HG03095 (cell line): ENCODE results near the gene LRRC73.
"Not testable (repeated sequence)": the region's sequence is repeated elsewhere in the genome, so short reads cannot be mapped to it uniquely, and the experiment has no call there.

Experiments
- ATAC-seq: cut with Tn5 transposase; IDR thresholded peaks from one replicate; pipeline ENCODE4 v1.9.1; 2021; ENCODE audit warnings: moderate library complexity; ENCODE audit not compliant: unreplicated experiment

LRRC73 gene, protein sequence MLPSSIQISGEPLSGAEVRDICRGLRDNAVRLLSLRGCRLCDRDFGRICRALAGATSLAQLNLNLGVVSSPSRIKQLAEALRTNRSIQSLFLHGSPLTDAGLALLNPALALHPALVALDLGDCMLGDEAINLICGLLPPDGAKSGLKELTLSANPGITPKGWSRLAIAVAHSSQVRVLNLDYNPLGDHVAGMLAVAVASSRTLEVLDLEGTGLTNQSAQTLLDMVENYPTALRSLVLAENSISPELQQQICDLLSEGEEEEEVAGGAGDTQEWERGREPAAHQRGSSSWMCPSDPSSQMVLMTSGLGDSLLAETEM

GRCh38 chr6:43509984-43510826 is at the start of gene LRRC73:
TSS of gene LRRC73 (minus strand) at chr6:43510346. CDS start at chr6:43509785, 561 bp downstream.
- ATAC-seq, result peak; percentile 45

DNA sequence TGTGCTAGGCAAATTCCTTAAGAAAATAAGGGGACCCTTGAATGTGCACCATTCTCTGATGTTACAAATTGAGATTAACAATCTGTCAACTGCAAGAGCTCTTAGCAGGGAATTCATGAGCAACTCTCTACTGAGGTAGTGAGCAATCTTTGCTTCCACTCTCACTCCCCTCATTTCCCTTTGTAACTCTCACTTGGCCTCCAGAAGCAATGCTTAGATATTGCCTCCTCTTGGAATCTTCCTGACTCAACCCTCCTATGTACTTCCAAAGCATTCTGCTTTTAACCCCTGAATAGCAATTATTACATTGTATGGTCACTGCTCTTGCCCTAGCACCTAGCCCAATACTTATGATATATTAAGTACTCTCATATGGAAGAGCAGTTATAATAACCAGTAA is 49.2 kb upstream of the LRRC73 start:
- no peak for ATAC-seq

DNA sequence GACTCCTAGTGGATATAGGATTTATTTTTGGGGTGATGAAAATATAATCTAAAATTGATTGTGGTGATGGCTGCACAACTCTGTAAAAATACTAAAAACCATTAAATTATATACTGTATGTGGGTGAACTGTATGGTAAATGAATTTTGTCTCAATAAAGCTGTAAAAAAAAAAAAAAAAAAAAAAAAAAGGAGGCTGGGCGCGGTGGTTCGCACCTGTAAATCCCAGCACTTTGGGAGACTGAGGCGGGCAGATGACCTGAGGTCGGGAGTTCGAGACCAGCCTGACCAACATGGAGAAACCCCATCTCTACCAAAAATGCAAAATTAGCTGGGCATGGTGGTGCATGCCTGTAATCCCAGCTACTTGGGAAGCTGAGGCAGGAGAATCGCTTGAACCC is 47.5 kb upstream of the LRRC73 start:
- ATAC-seq, result not testable (repeated sequence)

GRCh38 chr6:43547222-43547621 is 37.1 kb upstream of the LRRC73 start:
- no peak for ATAC-seq

GRCh38 chr6:43544461-43544860 is 34.3 kb upstream of the LRRC73 start:
- ATAC-seq, result no peak

GRCh38 chr6:43541774-43542471 is 31.8 kb upstream of the LRRC73 start:
- no peak for ATAC-seq

- ATAC-seq, result no peak
Measured at GRCh38 chr6:43540507-43540906, 30.4 kb upstream of the LRRC73 start.

DNA sequence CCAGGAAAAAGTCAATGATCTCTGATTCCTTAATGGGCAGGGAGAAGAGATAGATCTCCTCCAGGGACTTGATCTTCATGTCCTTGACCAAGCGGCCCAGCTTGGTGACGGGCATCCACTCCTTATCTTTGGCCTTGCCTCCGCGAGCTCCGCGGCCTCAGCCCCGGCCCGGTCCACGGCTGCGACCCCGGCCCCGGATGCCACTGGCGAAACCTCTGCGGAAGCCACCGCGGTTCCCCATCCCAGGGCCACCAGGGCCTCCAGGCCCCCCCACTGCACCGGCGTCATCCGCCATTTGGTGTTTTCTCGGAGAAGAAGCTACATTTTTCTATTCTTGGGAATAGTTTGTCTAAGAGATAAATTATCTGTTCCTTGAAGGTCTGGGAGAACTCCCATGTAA is 29.3 kb upstream of the LRRC73 start:
- ATAC-seq, result not testable (repeated sequence)

DNA sequence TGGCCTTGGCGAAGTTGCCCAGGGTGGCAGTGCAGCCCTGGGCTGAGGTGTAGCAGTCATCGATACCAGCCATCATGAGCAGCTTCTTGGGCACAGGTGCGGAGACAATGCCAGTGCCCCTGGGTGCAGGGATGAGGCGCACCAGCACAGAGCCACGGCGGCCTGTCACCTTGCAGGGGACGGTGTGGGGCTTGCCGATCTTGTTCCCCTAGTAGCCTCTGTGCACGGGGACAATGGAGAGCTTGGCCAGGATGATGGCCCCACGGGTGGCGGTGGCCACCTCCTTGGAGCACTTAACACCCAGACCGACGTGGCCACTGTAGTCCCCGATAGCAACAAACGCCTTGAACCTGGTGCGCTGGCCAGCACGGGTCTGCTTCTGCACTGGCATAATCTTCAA is 28.8 kb upstream of the LRRC73 start:
- ATAC-seq, result not testable (repeated sequence)

GRCh38 chr6:43532201-43532600 is 22.1 kb upstream of the LRRC73 start:
- ATAC-seq, result no peak

DNA sequence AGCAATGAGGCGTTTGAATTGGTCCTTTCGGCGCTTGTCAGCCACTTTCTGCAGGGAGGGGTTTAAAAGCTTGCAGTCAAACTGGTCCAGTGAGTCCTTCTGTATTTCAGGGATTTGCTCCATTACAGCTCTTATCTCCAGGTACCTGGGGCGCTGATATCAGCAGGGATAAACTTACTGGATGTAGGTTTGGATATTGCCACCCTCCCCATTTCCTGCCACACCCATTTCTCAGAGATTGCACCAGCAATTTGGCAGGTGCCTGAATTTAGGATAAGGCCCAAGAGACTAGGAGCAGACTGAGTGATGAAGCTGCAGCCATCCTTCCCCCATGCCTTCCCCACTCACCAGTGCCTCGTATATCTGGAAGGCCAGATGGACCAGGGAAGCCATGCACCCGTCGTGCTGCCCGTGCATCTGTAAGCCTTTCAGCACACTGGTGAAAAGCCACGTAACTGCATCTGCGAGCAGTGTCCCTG is 14.4 kb upstream of the LRRC73 start:
- no peak for ATAC-seq

- no peak for ATAC-seq
Measured at GRCh38 chr6:43523284-43523683, 13.1 kb upstream of the LRRC73 start.

GRCh38 chr6:43522547-43523261 is 12.6 kb upstream of the LRRC73 start:
- ATAC-seq, result no peak

DNA sequence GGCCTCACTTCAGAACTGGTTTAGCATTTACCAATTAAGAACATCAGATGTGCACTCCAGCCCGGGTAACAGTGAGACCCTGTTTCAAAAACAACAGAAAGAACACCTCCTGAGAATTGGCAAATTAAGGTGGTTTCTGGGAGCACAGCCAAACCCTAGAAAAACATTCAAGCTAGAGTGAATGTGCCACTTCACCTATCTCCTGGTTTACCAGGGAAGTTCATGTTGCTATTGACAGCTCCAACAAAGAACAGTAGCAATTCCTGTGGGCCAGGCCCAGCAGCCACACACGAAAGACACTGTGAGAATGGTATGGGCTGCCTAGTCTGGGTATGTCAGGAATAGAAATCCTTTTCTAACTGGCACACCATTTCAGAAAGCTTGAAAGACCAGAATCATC is 11.7 kb upstream of the LRRC73 start:
- ATAC-seq, result no peak

DNA sequence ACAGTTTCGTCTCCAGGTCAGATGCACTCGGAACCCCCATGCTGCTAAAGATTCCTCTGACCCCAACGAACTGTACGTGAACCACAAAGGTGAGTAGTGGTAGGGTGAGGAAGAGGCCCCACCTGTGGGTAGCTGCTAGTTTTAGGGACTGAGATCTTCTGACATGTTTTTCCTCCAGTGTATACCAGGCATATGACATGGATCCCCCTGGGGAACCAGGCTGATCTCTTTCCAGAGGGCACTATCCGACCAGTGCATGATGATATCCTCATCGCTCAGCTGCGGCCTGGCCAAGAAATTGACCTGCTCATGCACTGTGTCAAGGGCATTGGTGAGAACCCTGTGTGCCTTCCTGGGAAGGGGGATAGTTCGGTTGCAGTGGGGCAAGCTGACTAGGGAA is 10.0 kb upstream of the LRRC73 start:
- ATAC-seq, result no peak

DNA sequence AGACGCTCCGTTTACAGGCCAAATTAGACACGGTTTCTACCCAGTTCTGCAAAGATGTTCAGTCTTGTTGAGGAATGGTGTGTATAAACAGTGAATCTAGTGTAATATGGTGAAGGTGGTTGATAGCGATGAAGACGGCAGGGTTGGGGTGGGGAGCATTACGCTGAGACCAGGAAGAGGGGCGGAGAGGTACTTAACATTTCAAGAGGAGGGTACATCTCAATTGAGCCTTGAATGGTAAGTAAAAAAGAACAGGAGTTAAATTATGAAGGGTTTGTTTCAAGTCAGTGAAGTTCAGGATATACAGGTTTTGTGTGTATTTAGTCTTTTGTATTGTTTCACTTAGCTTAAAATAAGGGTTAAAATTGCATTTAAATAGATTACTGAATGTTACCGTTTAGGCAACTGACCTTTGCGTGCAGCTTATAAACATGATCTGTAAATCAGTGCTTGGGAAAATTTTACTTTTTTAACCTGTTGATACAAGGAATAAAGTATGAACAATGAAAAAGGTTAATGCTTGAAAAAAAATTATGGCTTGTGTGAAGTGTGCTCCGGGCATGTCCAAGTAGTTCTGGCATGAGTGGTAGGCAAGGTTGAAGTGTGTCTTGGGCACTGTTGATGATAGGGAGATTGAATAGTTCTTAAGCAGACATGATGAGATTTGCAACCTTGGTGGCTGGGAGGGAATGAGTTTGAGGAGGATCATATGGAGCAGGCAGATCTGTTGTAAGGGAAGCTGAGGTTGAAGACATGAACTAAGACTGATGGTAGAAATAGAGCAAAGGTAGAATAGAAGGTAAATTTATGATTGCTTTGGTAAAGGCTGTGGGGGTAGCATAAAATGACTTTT is 7.6 kb upstream of the LRRC73 start:
- ATAC-seq, result no peak

DNA sequence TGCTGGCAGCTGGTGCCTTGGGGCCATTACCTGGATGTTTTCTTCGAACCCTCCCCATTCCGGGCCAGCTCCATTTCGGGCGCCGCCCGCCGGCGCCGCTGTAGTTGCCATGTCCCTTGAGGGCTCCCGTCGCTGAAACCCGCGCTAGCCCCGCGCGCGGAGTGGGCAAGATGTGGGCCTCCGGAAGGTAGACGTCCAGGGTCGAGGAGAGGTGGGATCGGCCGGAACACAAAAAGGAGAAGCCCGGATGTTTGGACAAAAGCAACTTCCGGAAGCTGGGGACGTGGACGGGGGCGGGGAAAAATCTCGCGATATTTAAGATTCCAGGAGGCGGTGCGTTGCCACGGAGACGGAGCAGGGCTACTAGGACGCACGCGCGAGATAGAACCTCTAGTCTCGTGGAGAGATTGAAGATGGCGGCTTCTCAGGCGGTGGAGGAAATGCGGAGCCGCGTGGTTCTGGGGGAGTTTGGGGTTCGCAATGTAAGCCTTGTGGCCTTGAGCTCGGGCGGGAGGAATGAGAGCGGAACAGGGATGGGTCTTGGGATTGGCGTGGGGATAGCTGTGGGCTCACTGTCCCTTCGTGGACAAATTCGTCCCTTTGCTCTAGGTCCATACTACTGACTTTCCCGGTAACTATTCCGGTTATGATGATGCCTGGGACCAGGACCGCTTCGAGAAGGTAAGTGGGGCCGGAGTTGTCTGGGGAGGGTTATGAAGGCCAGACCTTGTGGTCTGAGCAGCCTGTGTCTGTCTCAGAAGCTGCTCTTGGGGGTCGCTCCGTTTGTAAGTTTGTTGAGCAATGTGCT is 6.8 kb upstream of the LRRC73 start, which contains the start of the genes POLR1C and YIPF3:
POLR1C (plus strand) TSS at position 393 of the 808 bp plus-strand sequence; CDS start at position 414, 21 bp downstream.
YIPF3 (minus strand) TSS at position 230 of the 808 bp plus-strand sequence; CDS start at position 111, 119 bp downstream.
- peak; percentile 75 for ATAC-seq

- ATAC-seq, result peak; percentile 3
Measured at GRCh38 chr6:43516367-43516696, 6.2 kb upstream of the LRRC73 start.

GRCh38 chr6:43515808-43516207 is 5.7 kb upstream of the LRRC73 start:
- ATAC-seq, result no peak
